ENCODE measurements around the gene TCF3.

The TCF3 gene

GRCh38 chr19:1616875-1617274, 35.5 kb downstream of the TCF3 start:
- H3K4me3 ChIP-seq (ENCODE audit: low read length in 2 of 2): no peak overlapping the region
- no peaks in the 10 kb centered on the region for H3K4me1 ChIP-seq (ENCODE audit: control insufficient read depth, insufficient read depth, low read length)
- H3K27me3 ChIP-seq (ENCODE audit: control insufficient read depth in 1 of 2, insufficient read depth in 2 of 2, low read length in 2 of 2): no peaks in the 10 kb centered on the region
- no peak overlapping the region for H3K9ac ChIP-seq (ENCODE audit: low read length in 2 of 2)
- H3K9me3 ChIP-seq (ENCODE audit: control insufficient read depth in 2 of 2, low read length in 2 of 2): no peaks in the 10 kb centered on the region
- no peak overlapping the region for H3K27ac ChIP-seq (ENCODE audit: low read length)
- peaks cover 3 to 38% of the 10 kb centered on the region in 2 donors for H3K36me3 ChIP-seq (ENCODE audit: control insufficient read depth in 2 of 2, insufficient read depth in 2 of 2, low read length in 2 of 2)

- H3K27ac ChIP-seq (ENCODE audit: low read length): no peak overlapping the region
- H3K36me3 ChIP-seq (ENCODE audit: control insufficient read depth in 2 of 2, insufficient read depth in 2 of 2, low read length in 2 of 2): peaks cover 3 to 39% of the 10 kb centered on the region in 2 donors
- no peaks in the 10 kb centered on the region for H3K9me3 ChIP-seq (ENCODE audit: control insufficient read depth in 2 of 2, low read length in 2 of 2)
- no peak overlapping the region for H3K9ac ChIP-seq (ENCODE audit: low read length in 2 of 2)
- H3K4me1 ChIP-seq (ENCODE audit: control insufficient read depth, insufficient read depth, low read length): no peaks in the 10 kb centered on the region
- H3K4me3 ChIP-seq (ENCODE audit: low read length in 2 of 2): no peak overlapping the region
- H3K27me3 ChIP-seq (ENCODE audit: control insufficient read depth in 1 of 2, insufficient read depth in 2 of 2, low read length in 2 of 2): no peaks in the 10 kb centered on the region
These were observed 36.0 kb downstream of the TCF3 start for GRCh38 chr19:1616396-1616795.

DNA sequence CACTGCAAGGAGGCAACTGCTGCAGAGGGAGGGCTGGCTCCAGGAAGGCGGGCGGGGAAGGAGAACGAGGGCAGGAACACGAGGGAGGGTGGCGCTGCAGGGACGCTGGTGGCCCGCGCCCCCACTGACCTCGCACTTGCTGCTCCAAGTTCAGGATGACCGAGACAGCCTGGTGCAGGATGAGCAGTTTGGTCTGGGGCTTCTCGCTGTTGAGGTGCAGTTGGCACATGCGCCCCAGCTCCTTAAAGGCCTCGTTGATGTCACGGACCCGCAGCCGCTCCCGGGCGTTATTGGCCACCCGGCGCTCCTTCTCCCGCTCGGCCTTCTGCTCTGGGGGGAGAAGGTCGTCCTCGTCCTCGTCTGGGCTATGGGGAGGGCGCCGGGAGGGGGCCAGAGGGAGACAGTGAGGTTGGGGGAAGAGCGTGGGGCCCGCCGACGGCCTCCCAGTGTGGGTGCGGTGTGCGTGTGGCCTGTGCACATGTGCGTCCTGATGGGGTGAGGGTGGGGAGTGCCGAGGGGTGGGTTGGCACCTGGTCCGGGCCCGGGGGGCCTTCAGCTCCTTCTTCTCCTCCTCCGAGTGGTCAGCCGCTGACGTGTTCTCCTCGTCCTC, 37.2 kb downstream of the TCF3 start:
- no peak overlapping the region for H3K9ac ChIP-seq (ENCODE audit: low read length in 2 of 2)
- H3K36me3 ChIP-seq (ENCODE audit: control insufficient read depth in 2 of 2, insufficient read depth in 2 of 2, low read length in 2 of 2): peaks cover 3 to 40% of the 10 kb centered on the region in 2 donors
- no peak overlapping the region for H3K4me3 ChIP-seq (ENCODE audit: low read length in 2 of 2)
- no peaks in the 10 kb centered on the region for H3K4me1 ChIP-seq (ENCODE audit: control insufficient read depth, insufficient read depth, low read length)
- no peaks in the 10 kb centered on the region for H3K9me3 ChIP-seq (ENCODE audit: control insufficient read depth in 2 of 2, low read length in 2 of 2)
- no peak overlapping the region for H3K27ac ChIP-seq (ENCODE audit: low read length)
- H3K27me3 ChIP-seq (ENCODE audit: control insufficient read depth in 1 of 2, insufficient read depth in 2 of 2, low read length in 2 of 2): no peaks in the 10 kb centered on the region

- H3K27ac ChIP-seq (ENCODE audit: low read length): no peak overlapping the region
- no peak overlapping the region for H3K9ac ChIP-seq (ENCODE audit: low read length in 2 of 2)
- H3K9me3 ChIP-seq (ENCODE audit: control insufficient read depth in 2 of 2, low read length in 2 of 2): no peaks in the 10 kb centered on the region
- no peaks in the 10 kb centered on the region for H3K27me3 ChIP-seq (ENCODE audit: control insufficient read depth in 1 of 2, insufficient read depth in 2 of 2, low read length in 2 of 2)
- peaks cover 3 to 38% of the 10 kb centered on the region in 2 donors for H3K36me3 ChIP-seq (ENCODE audit: control insufficient read depth in 2 of 2, insufficient read depth in 2 of 2, low read length in 2 of 2)
- no peak overlapping the region for H3K4me3 ChIP-seq (ENCODE audit: low read length in 2 of 2)
- no peaks in the 10 kb centered on the region for H3K4me1 ChIP-seq (ENCODE audit: control insufficient read depth, insufficient read depth, low read length)
These were observed 38.4 kb downstream of the TCF3 start for GRCh38 chr19:1613808-1614570.

GRCh38 chr19:1613146-1613545, 39.3 kb downstream of the TCF3 start:
- no peak overlapping the region for H3K27ac ChIP-seq (ENCODE audit: low read length)
- H3K27me3 ChIP-seq (ENCODE audit: control insufficient read depth in 1 of 2, insufficient read depth in 2 of 2, low read length in 2 of 2): no peaks in the 10 kb centered on the region
- no peak overlapping the region for H3K4me3 ChIP-seq (ENCODE audit: low read length in 2 of 2)
- peaks cover 3 to 36% of the 10 kb centered on the region in 2 donors for H3K36me3 ChIP-seq (ENCODE audit: control insufficient read depth in 2 of 2, insufficient read depth in 2 of 2, low read length in 2 of 2)
- H3K4me1 ChIP-seq (ENCODE audit: control insufficient read depth, insufficient read depth, low read length): no peaks in the 10 kb centered on the region
- no peak overlapping the region for H3K9ac ChIP-seq (ENCODE audit: low read length in 2 of 2)
- H3K9me3 ChIP-seq (ENCODE audit: control insufficient read depth in 2 of 2, low read length in 2 of 2): no peaks in the 10 kb centered on the region

DNA sequence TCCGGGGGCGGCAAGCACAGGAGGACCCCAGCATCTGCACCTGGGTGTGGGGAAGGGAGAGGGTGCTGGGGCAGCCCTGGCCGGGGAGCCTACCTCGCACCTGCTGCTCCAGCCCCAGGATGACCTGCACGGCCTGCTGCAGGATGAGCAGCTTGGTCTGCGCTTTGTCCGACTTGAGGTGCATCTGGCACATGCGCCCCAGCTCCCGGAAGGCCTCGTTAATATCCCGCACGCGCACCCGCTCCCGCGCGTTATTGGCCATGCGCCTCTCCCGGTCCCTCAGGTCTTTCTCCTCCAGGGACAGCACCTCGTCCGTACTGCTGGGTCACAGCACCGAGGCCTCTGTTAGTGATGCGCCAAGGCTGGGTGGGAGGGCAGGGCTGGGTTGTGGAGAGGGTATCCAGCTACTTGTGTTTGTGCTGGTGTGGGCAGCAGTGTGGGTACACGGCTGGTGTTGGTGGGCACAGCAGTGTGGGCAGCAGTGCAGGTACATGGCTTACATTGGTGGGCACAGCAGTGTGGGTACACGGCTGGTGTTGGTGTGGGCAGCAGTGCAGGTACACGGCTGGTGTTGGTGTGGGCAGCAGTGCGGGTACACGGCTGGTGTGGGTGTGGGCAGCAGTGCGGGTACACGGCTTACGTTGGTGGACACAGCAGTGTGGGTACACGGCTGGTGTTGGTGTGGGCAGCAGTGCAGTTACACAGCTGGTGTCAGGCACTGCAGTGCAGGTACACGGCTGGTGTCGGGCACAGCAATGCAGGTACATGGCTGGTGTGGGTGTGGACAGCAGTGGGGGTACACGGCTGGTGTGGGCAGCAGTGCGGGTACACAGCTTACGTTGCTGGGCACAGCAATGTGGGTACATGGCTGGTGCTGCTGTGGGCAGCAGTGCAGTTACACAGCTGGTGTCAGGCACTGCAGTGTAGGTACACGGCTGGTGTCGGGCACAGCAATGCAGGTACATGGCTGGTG, 40.0 kb downstream of the TCF3 start:
- no peaks in the 10 kb centered on the region for H3K4me1 ChIP-seq (ENCODE audit: control insufficient read depth, insufficient read depth, low read length)
- H3K27me3 ChIP-seq (ENCODE audit: control insufficient read depth in 1 of 2, insufficient read depth in 2 of 2, low read length in 2 of 2): no peaks in the 10 kb centered on the region
- no peak overlapping the region for H3K9ac ChIP-seq (ENCODE audit: low read length in 2 of 2)
- no peaks in the 10 kb centered on the region for H3K9me3 ChIP-seq (ENCODE audit: control insufficient read depth in 2 of 2, low read length in 2 of 2)
- no peak overlapping the region for H3K27ac ChIP-seq (ENCODE audit: low read length)
- peaks cover 3 to 34% of the 10 kb centered on the region in 2 donors for H3K36me3 ChIP-seq (ENCODE audit: control insufficient read depth in 2 of 2, insufficient read depth in 2 of 2, low read length in 2 of 2)
- H3K4me3 ChIP-seq (ENCODE audit: low read length in 2 of 2): no peak overlapping the region

GRCh38 chr19:1611353-1611752, 41.1 kb downstream of the TCF3 start:
- no peaks in the 10 kb centered on the region for H3K9me3 ChIP-seq (ENCODE audit: control insufficient read depth in 2 of 2, low read length in 2 of 2)
- H3K4me3 ChIP-seq (ENCODE audit: low read length in 2 of 2): no peak overlapping the region
- no peaks in the 10 kb centered on the region for H3K27me3 ChIP-seq (ENCODE audit: control insufficient read depth in 1 of 2, insufficient read depth in 2 of 2, low read length in 2 of 2)
- H3K4me1 ChIP-seq (ENCODE audit: control insufficient read depth, insufficient read depth, low read length): peaks cover 3% of the 10 kb centered on the region
- H3K9ac ChIP-seq (ENCODE audit: low read length in 2 of 2): no peak overlapping the region
- H3K36me3 ChIP-seq (ENCODE audit: control insufficient read depth in 2 of 2, insufficient read depth in 2 of 2, low read length in 2 of 2): peaks cover 3 to 34% of the 10 kb centered on the region in 2 donors
- no peak overlapping the region for H3K27ac ChIP-seq (ENCODE audit: low read length)

GRCh38 chr19:1610579-1610978, 41.8 kb downstream of the TCF3 start:
- peaks cover 0 to 34% of the 10 kb centered on the region in 2 donors for H3K36me3 ChIP-seq (ENCODE audit: control insufficient read depth in 2 of 2, insufficient read depth in 2 of 2, low read length in 2 of 2)
- H3K27ac ChIP-seq (ENCODE audit: low read length): no peak overlapping the region
- H3K4me1 ChIP-seq (ENCODE audit: control insufficient read depth, insufficient read depth, low read length): peaks cover 11% of the 10 kb centered on the region
- H3K27me3 ChIP-seq (ENCODE audit: control insufficient read depth in 1 of 2, insufficient read depth in 2 of 2, low read length in 2 of 2): no peaks in the 10 kb centered on the region
- no peak overlapping the region for H3K9ac ChIP-seq (ENCODE audit: low read length in 2 of 2)
- no peak overlapping the region for H3K4me3 ChIP-seq (ENCODE audit: low read length in 2 of 2)
- no peaks in the 10 kb centered on the region for H3K9me3 ChIP-seq (ENCODE audit: control insufficient read depth in 2 of 2, low read length in 2 of 2)

GRCh38 chr19:1609680-1610474, 42.5 kb downstream of the TCF3 start:
- no peaks in the 10 kb centered on the region for H3K27me3 ChIP-seq (ENCODE audit: control insufficient read depth in 1 of 2, insufficient read depth in 2 of 2, low read length in 2 of 2)
- H3K9me3 ChIP-seq (ENCODE audit: control insufficient read depth in 2 of 2, low read length in 2 of 2): no peaks in the 10 kb centered on the region
- no peak overlapping the region for H3K9ac ChIP-seq (ENCODE audit: low read length in 2 of 2)
- H3K4me3 ChIP-seq (ENCODE audit: low read length in 2 of 2): no peak overlapping the region
- H3K36me3 ChIP-seq (ENCODE audit: control insufficient read depth in 2 of 2, insufficient read depth in 2 of 2, low read length in 2 of 2): peaks cover 0 to 28% of the 10 kb centered on the region in 2 donors
- H3K27ac ChIP-seq (ENCODE audit: low read length): no peak overlapping the region
- peaks cover 12% of the 10 kb centered on the region for H3K4me1 ChIP-seq (ENCODE audit: control insufficient read depth, insufficient read depth, low read length)

DNA sequence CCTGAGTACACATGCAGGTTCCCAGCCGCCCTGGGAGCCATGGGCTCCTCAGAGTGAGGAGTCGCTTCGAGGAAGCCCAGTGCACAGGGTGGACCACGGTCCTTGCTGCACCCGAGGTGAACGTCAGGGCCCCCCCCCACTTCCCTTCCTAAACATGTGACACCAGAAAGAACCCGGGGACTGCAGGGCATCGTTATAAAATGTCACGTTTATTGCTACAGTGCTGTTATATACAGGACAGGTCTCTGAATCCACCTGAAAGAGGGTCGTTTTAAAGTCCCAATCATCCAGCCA, 43.4 kb downstream of the TCF3 start:
- no peaks in the 10 kb centered on the region for H3K9me3 ChIP-seq (ENCODE audit: control insufficient read depth in 2 of 2, low read length in 2 of 2)
- no peak overlapping the region for H3K27ac ChIP-seq (ENCODE audit: low read length)
- H3K4me1 ChIP-seq (ENCODE audit: control insufficient read depth, insufficient read depth, low read length): peaks cover 20% of the 10 kb centered on the region
- no peak overlapping the region for H3K9ac ChIP-seq (ENCODE audit: low read length in 2 of 2)
- H3K36me3 ChIP-seq (ENCODE audit: control insufficient read depth in 2 of 2, insufficient read depth in 2 of 2, low read length in 2 of 2): peaks cover 0 to 23% of the 10 kb centered on the region in 2 donors
- no peaks in the 10 kb centered on the region for H3K27me3 ChIP-seq (ENCODE audit: control insufficient read depth in 1 of 2, insufficient read depth in 2 of 2, low read length in 2 of 2)
- no peak overlapping the region for H3K4me3 ChIP-seq (ENCODE audit: low read length in 2 of 2)

All from stomach smooth muscle (tissue), 2 donors.